Trophoblast cell (in vitro differentiated cells and primary cell): Measurements from ENCODE around the gene RARB.

Source experiments
- DNase-seq, 2 donors: peaks; one replicate each; pipeline ENCODE4 v3.0.0-alpha.2; 2016
- H2AFZ ChIP-seq: 2 replicates; pipeline ENCODE4 v1.6.1; 2013; ENCODE audit warnings: low read length, moderate library complexity, mild to moderate bottlenecking; ENCODE audit not compliant: insufficient read depth, poor library complexity
- H2AK5ac ChIP-seq: 2 replicates; pipeline ENCODE4 v1.6.1; 2013; ENCODE audit warnings: mild to moderate bottlenecking, low read length
- H2BK120ac ChIP-seq: 2 replicates; pipeline ENCODE4 v1.6.1; 2013; ENCODE audit warnings: low read length, mild to moderate bottlenecking, moderate library complexity; ENCODE audit not compliant: insufficient read depth, poor library complexity
- H2BK12ac ChIP-seq: 2 replicates; pipeline ENCODE4 v1.6.1; 2013; ENCODE audit warnings: mild to moderate bottlenecking, low read length, moderate library complexity
- H2BK5ac ChIP-seq: 2 replicates; pipeline ENCODE4 v1.6.1; 2013; ENCODE audit warnings: low read length, low read depth, moderate library complexity, mild to moderate bottlenecking; ENCODE audit not compliant: poor library complexity
- H3K14ac ChIP-seq: 2 replicates; pipeline ENCODE4 v1.6.1; 2013; ENCODE audit warnings: mild to moderate bottlenecking, low read length
- H3K18ac ChIP-seq: 2 replicates; pipeline ENCODE4 v1.6.1; 2013; ENCODE audit warnings: mild to moderate bottlenecking, low read length
- H3K23ac ChIP-seq: 2 replicates; pipeline ENCODE4 v1.6.1; 2013; ENCODE audit warnings: low read length
- H3K27ac ChIP-seq: 2 replicates; pipeline ENCODE4 v1.5.1; 2013; ENCODE audit warnings: low read depth, mild to moderate bottlenecking, inconsistent platforms, low read length, moderate library complexity
- H3K27me3 ChIP-seq: 2 replicates; pipeline ENCODE4 v1.6.1; 2013; ENCODE audit warnings: inconsistent platforms, mild to moderate bottlenecking, low read length, moderate library complexity; ENCODE audit not compliant: insufficient read depth
- H3K36me3 ChIP-seq, 2 experiments: 1 replicate in 1 of 2; 2 replicates in 1 of 2; pipeline ENCODE4 v1.6.1; 2013; ENCODE audit warnings: low read length in 2 of 2, mild to moderate bottlenecking in 2 of 2, moderate library complexity in 1 of 2; ENCODE audit not compliant: insufficient read depth in 2 of 2, control insufficient read depth in 1 of 2
- H3K4ac ChIP-seq: 2 replicates; pipeline ENCODE4 v1.6.1; 2013; ENCODE audit warnings: low read depth, mild to moderate bottlenecking, low read length, moderate library complexity
- H3K4me1 ChIP-seq, 2 experiments: 1 replicate in 1 of 2; 2 replicates in 1 of 2; pipeline ENCODE4 v1.6.1; 2013; ENCODE audit warnings: low read length in 2 of 2, mild to moderate bottlenecking in 2 of 2, moderate library complexity in 1 of 2; ENCODE audit not compliant: insufficient read depth in 2 of 2, control insufficient read depth in 1 of 2
- H3K4me2 ChIP-seq: 2 replicates; pipeline ENCODE4 v1.6.1; 2013; ENCODE audit warnings: inconsistent platforms, mild to moderate bottlenecking, low read length, moderate library complexity
- H3K4me3 ChIP-seq: 2 replicates; pipeline ENCODE4 v1.5.1; 2013; ENCODE audit warnings: mild to moderate bottlenecking, low read depth, low read length, inconsistent platforms
- H3K79me1 ChIP-seq: one replicate; pipeline ENCODE4 v1.6.1; 2013; ENCODE audit warnings: low read length
- H3K79me2 ChIP-seq: 2 replicates; pipeline ENCODE4 v1.6.1; 2013; ENCODE audit warnings: low read length, mild to moderate bottlenecking; ENCODE audit not compliant: control insufficient read depth, insufficient read depth, poor library complexity
- H3K9ac ChIP-seq: 2 replicates; pipeline ENCODE4 v1.6.1; 2013; ENCODE audit warnings: mild to moderate bottlenecking, low read length
- H3K9me3 ChIP-seq: 2 replicates; pipeline ENCODE4 v1.6.1; 2013; ENCODE audit warnings: low read depth, mild to moderate bottlenecking, control low read depth, inconsistent platforms, low read length; ENCODE audit not compliant: insufficient read depth
- H4K12ac ChIP-seq: 2 replicates; pipeline ENCODE4 v1.6.1; 2013; ENCODE audit warnings: low read depth, mild to moderate bottlenecking, low read length, moderate library complexity
- H4K8ac ChIP-seq: 2 replicates; pipeline ENCODE4 v1.6.1; 2013; ENCODE audit warnings: low read depth, mild to moderate bottlenecking, low read length, moderate library complexity
- H4K91ac ChIP-seq: one replicate; pipeline ENCODE4 v1.6.1; 2013; ENCODE audit warnings: low read depth, mild to moderate bottlenecking, low read length, moderate library complexity
- WGBS: extraction: QIAGEN DNeasy Blood & Tissue Kit; methylation state at CpG from one replicate; pipeline ENCODE4 v1.1.7; 2013; ENCODE audit warnings: missing lambda C conversion rate; ENCODE audit not compliant: insufficient read length, insufficient coverage; ENCODE audit errors: extremely low coverage; 5-methylcytosine and 5-hydroxymethylcytosine counted together

RARB gene

DNA sequence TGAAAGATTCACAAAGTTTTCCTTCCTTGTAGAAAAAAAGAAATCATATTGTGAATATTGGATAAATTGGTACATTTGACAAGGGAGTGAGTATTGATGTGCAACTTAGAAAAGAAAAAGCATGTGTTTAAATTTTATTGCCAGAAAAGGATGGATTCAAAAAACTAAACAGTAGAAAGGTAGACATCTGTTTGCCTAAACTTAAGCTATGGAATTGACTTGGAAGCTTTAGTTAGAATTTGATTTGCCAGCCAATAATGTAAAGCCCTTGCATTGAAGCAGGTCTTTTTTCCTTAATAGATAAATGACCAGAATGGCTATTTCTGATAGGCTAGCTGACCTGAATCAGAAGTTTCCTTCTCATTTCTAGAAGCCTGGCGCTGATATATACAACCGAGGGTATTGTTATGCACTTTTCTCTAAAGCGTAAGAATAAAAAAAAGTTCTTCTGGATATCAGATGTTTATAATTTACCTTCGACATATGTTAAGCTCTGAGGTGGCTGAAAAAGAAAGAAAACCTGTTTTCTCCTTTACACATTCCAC lies 4.2 kb downstream of the RARB start:
- Histone ChIP-seq H4K12ac (no peak overlapping the region), H3K27me3 (no peaks in the 10 kb centered on the region), H3K36me3 (no peaks in the 10 kb centered on the region), H3K27ac (no peak overlapping the region), H2BK12ac (no peak overlapping the region), H4K8ac (no peak overlapping the region), H3K4me2 (no peak overlapping the region), H3K14ac (no peak overlapping the region), H3K4me1 (peaks cover 4 to 8% of the 10 kb centered on the region in 2 experiments), H3K79me1 (peaks cover 23% of the 10 kb centered on the region), H3K79me2 (peaks cover 7% of the 10 kb centered on the region), H3K4me3 (no peak overlapping the region), H3K9ac (no peak overlapping the region), H3K23ac (no peak overlapping the region), H2AFZ (no peak overlapping the region), H2BK120ac (no peak overlapping the region), H3K9me3 (no peaks in the 10 kb centered on the region), H4K91ac (no peak overlapping the region), H2AK5ac (no peak overlapping the region), H3K4ac (no peak overlapping the region), H2BK5ac (no peak overlapping the region), H3K18ac (no peak overlapping the region)
- no peak for DNase-seq
- WGBS = no CpG with 5 or more reads among the region's 4 CpGs

DNA sequence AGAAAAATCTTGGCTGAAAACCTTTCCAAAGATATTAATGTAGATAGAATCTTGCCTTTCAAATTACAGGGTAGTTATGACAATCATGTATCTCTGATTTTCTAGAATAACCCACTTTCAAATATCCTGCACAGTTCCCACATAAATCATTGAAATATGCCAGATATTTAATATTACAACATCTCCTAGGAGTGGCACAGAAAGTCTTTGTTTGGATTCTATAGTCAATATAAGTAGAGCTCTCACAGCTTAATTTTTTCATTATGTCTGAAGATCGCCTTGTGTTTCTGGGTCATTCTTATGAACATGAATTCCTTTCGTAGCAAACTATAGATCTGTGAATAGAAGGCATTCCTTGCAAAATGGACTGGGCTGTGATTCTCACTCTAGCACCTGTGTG lies 5.0 kb downstream of the RARB start:
- H2BK12ac ChIP-seq = no peak overlapping the region
- H3K27me3 ChIP-seq = no peaks in the 10 kb centered on the region
- H3K79me1 ChIP-seq = peaks cover 14% of the 10 kb centered on the region
- no peak overlapping the region for H2AFZ ChIP-seq
- no peak overlapping the region for H3K18ac ChIP-seq
- no peak overlapping the region for H3K4me2 ChIP-seq
- no peak overlapping the region for H2AK5ac ChIP-seq
- no CpG with 5 or more reads among the region's 2 CpGs for WGBS
- no peak overlapping the region for H3K9ac ChIP-seq
- H3K4ac ChIP-seq = no peak overlapping the region
- no peak for DNase-seq
- H2BK5ac ChIP-seq = no peak overlapping the region
- no peaks in the 10 kb centered on the region for H3K36me3 ChIP-seq
- no peak overlapping the region for H3K4me3 ChIP-seq
- H3K14ac ChIP-seq = no peak overlapping the region
- peaks cover 2 to 10% of the 10 kb centered on the region in 2 experiments for H3K4me1 ChIP-seq
- H4K91ac ChIP-seq = no peak overlapping the region
- no peak overlapping the region for H4K8ac ChIP-seq
- H3K23ac ChIP-seq = no peak overlapping the region
- peaks cover 5% of the 10 kb centered on the region for H3K79me2 ChIP-seq
- no peaks in the 10 kb centered on the region for H3K9me3 ChIP-seq
- no peak overlapping the region for H4K12ac ChIP-seq
- no peak overlapping the region for H2BK120ac ChIP-seq
- no peak overlapping the region for H3K27ac ChIP-seq

GRCh38 chr3:25433868-25434267 lies 5.8 kb downstream of the RARB start:
- Histone ChIP-seq H2AFZ (peak overlapping the region; percentile 67), H4K8ac (peak overlapping the region; percentile 22), H4K91ac (peak overlapping the region; percentile 25), H3K4me2 (no peak overlapping the region), H4K12ac (no peak overlapping the region), H2BK120ac (peak overlapping the region; percentile 8), H3K9me3 (no peaks in the 10 kb centered on the region), H3K9ac (no peak overlapping the region), H3K27ac (no peak overlapping the region), H3K36me3 (no peaks in the 10 kb centered on the region), H3K79me1 (peaks cover 9% of the 10 kb centered on the region), H3K4me1 (peaks cover 2 to 7% of the 10 kb centered on the region in 2 experiments), H3K79me2 (no peaks in the 10 kb centered on the region), H2BK5ac (no peak overlapping the region), H2BK12ac (peak overlapping the region; percentile 1), H3K23ac (no peak overlapping the region), H3K27me3 (no peaks in the 10 kb centered on the region), H3K4ac (peak overlapping the region; percentile 3), H3K4me3 (no peak overlapping the region), H3K14ac (no peak overlapping the region), H2AK5ac (peak overlapping the region; percentile 4), H3K18ac (peak overlapping the region; percentile 8)
- WGBS = no CpG with 5 or more reads among the region's 5 CpGs
- no peak for DNase-seq

DNA sequence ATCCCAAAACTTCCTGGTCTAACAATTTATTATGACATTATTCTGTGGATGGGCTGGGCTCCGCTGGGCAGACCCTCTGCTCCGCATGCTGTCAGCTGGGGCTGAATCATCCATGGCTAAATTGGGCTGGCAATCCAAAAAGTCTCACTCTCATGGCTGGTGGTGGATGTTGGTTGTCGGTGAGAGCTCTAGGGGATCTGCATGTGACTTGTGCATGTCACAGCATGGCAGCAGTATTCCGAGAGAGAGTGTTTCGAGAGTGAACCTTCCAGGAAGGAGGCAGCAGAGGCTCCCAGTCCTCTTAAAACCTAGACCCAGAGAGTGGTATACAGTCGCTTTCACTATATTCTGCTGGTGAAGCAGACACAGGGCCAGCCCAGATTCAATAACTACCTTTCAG lies 9.9 kb downstream of the RARB start:
- peaks cover 6% of the 10 kb centered on the region for H3K79me1 ChIP-seq
- no peaks in the 10 kb centered on the region for H3K27me3 ChIP-seq
- no peak overlapping the region for H3K9ac ChIP-seq
- peak overlapping the region; percentile 83 for H3K18ac ChIP-seq
- peak overlapping the region; percentile 83 for H2BK120ac ChIP-seq
- peak overlapping the region; percentile 90 for H2BK12ac ChIP-seq
- peak overlapping the region; percentile 72 for H3K14ac ChIP-seq
- peaks cover 2% of the 10 kb centered on the region for H3K9me3 ChIP-seq
- H4K91ac ChIP-seq = peak overlapping the region; percentile 51
- no peak overlapping the region for H3K4me3 ChIP-seq
- H3K36me3 ChIP-seq = peaks cover 0 to 2% of the 10 kb centered on the region in 2 experiments
- no peaks in the 10 kb centered on the region for H3K79me2 ChIP-seq
- H2BK5ac ChIP-seq = peak overlapping the region; percentile 24
- peak overlapping the region; percentile 85 for H4K8ac ChIP-seq
- no peak overlapping the region for H3K23ac ChIP-seq
- H3K4me1 ChIP-seq = peaks cover 2 to 10% of the 10 kb centered on the region in 2 experiments
- H3K4ac ChIP-seq = peak overlapping the region; percentile 56
- no peak overlapping the region for H3K27ac ChIP-seq
- H4K12ac ChIP-seq = no peak overlapping the region
- WGBS = no CpG with 5 or more reads among the region's 6 CpGs
- no peak overlapping the region for H3K4me2 ChIP-seq
- peak overlapping the region; percentile 50 for H2AFZ ChIP-seq
- no peak for DNase-seq
- H2AK5ac ChIP-seq = peak overlapping the region; percentile 93
